GM18870 (cell line): ENCODE data around the gene ZNF618.

Experiments used
- ATAC-seq: cut with Tn5 transposase; IDR thresholded peaks from one replicate; pipeline ENCODE4 v1.9.1; 2021; ENCODE audit warnings: moderate library complexity; ENCODE audit not compliant: unreplicated experiment

ZNF618 gene

DNA sequence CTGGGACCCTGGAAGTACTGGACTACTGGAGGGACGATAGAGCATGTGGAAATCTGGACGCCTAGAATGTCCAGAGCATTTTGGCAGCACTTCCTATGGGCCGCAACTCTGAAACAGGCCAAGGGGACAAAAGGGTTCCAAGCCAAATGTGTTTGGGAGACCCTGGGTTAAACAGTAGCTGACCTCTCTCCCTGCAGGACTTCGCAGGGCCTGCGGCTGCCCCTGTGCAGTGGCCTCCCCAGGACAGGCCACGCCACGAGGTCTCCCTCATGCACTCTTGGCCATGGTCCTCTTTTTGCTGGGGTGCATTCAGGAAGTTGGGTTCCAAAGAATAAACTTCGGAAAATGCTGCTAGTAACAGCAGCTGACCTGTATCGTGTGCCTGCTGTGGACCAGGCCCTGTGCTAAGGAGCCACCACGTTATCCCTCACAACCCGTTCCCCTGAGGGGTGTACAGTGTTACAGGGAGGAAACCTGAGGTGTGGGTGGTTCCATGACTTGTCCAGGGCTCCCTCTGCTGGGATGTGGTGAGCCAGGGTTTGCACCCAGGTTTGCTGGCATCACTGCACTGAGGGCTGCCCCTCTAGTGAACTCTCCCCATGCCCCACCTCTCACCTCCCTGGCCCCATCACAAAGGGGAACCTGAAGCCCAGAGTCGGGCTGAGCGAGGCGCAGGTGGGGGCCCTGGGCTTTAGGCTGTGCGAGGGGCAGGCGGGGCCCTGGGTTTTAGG, 122.6 kb downstream of the ZNF618 start:
- ATAC-seq = no peak

DNA sequence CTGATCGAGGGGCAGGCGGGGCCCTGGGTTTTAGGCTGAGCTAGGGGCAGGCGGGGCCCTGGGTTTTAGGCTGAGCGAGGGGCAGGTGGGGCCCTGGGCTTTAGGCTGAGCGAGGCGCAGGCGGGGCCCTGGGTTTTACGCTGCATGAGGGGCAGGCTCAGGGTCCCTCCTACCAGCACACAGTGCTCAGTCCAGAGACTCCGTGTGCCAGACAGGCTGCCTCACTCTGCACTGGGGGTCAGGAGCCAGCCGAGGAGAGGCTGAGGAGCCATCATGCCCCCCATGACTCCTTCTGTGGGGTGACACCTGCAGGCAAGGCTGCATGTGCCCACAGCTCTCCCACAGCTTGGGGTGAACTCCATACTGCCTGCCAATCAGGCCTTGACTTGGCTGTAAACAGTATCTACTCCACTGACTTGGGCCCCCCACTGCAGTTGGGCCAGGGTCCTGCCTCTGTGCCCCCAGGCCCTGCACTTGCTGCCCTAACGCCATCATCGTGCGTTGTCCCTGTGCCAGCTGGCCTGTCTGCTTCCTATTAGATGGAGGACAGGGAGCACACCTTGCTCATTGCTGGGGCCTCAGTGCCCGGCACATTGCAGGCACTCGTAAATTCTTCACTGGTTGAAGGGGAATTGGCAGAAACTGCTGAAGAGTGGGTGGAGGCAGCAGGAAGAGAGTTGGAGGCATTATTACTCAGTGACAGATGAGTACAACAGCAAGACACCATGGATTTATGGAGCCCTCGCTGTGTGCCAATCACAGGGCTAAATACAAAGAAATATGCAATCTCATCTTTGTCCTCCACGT, 123.3 kb downstream of the ZNF618 start:
- ATAC-seq = no peak

DNA sequence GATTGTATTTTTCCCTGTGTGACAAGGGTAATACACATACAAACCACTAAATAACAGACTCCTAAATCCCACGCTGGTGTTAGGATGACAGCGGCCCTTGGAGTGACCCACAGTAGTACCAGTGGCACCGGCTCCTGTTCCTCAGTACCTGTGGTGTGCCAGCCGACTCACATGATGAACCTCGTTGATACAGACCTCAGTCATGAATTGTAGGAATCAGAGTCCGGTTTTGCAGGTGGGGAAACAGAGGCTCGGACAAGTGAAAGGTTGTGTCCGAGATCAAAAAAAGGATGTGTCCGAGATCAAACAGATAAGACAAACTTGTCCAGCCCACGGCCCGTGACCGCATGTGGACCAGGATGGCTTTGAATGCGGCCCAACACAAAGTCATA, 124.0 kb downstream of the ZNF618 start:
- ATAC-seq = no peak

DNA sequence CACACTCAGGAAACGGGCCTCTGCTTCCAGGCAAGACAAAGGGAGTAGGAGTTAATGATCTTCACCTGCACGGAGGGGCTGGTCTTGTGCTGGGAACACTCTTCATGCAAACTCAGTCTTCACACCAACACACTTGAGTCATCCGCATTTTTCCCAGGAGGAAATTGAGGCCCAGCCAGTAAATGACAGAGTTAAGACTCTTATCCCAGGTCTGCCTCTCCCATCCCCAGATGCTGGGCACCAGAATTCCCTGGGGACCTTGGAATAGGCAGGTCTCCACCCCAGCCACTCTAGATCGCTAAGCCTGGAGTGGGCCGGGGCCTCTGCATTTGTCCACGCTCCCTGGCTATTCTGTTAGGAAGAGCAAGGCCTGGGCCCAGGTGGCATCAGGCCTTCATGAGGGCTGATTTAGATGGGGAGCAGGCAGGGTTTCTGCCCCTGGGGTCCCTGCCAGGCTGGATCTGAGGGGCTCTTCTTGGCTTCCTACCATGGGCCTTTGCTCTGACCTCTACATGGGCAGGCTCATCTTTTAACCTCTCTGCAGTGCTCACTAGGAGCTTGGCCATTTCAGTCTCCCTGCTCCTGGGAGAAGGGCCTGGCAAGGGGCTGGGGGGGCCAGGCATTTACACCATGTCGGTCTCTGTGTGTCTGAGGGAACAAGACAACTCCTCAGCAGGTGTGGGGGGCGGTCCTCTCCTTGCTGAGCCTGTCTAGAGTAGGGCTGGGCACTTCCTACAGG, 124.7 kb downstream of the ZNF618 start:
- no peak for ATAC-seq

DNA sequence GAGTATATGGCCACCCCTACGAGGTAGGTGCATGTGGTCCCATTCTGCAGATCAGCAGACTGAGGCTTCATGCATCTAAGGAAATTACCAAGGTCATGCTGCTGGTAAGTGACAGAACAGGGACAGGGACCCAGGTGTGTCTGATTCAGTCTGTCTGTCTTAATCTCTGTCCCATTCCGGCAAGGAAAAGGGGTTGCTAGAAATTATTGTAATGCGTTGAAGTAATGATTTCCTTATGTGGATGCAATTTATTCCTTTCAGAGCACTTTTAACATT, 125.2 kb downstream of the ZNF618 start:
- ATAC-seq = no peak

DNA sequence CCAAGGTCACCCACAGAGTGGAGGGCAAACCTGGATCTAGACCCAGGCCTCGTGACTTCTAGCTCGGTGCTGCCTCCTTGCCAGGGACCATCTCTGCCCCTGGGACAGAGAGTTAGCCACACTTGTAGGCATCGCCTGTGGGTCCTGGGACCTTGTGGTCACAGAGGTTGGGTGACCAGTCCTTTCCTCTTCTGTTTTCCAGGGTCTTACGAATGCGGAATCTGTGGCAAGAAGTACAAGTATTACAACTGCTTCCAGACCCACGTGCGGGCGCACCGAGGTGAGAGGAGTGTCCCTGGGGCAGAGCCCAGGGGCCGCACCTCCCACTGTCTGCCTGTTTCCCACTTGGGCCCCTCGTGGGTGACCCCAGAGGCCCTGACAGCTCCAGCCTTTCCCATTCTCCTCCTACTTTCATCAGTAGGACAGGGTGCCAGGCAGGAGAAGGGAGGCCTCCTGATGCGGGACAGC, 125.7 kb downstream of the ZNF618 start:
- no peak for ATAC-seq

DNA sequence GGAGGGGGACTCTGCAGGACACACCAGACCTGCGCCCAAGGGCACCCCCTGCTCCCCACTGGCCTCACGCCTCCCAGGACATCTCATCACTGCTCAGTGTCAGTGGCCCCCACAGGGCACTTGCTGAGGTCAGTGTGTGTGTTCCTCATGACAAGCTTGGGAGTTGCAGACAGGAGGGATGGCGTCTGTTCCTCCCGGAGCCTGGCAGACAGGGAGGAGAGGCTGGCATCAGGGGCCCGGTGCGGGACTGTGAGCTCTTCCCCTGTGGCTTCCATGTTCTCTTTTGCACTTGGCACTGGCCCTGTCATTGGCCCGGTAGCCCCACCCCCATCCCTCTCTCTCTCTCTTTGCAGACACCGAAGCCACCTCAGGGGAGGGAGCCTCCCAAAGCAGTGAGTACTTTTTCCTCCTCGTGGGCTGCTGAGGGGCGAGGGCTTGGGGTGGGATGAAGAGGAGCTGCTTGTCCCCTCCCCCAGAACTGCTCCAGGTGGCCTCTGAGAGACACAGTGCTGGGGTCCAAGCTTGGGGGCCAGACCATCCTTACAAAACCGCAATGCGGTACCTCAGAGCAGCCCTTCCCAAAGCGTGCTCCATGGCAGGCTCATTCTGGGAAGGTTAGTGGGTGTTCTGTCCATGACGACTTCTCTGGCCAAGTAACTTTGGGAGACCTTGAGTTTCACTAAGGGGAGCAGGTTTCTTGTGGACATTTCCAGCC, 126.3 kb downstream of the ZNF618 start:
- no peak for ATAC-seq

DNA sequence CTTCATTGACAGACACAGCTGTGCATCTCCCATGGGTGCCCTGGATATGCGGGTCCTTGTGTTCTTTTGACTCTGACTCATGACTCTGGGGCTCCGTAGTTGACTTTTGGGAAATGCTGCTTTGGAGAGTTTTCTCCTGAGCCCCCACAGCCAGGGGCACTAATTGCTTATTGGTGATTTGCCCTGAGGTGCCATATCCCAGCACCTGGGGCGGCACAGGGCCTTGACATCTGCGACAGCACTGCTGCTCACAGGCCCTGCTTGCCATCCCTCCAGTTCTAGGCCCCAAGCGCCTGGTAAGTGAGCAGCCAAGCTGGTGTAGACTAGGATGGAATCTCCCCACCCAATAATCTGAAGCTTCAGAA, 126.9 kb downstream of the ZNF618 start:
- ATAC-seq = no peak

DNA sequence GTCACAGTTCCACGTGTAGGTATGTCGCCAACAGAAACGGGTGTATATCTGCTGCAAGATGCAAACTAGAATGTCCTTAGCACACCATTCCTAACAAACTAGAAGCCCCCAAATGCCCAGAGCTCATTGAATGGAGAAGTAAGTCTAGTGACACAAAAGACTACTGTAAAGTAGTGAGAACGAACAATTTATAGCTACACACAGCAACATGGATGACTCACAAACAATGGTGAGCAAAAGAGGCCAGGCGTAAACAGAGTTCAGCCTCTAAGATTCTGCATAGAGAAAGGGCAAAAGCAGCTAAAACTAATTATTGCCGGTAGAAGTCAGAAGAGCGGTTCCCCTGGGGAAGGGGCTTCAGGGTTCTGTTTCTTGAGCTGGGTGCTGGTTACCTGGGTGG, 127.2 kb downstream of the ZNF618 start:
- no peak for ATAC-seq

DNA sequence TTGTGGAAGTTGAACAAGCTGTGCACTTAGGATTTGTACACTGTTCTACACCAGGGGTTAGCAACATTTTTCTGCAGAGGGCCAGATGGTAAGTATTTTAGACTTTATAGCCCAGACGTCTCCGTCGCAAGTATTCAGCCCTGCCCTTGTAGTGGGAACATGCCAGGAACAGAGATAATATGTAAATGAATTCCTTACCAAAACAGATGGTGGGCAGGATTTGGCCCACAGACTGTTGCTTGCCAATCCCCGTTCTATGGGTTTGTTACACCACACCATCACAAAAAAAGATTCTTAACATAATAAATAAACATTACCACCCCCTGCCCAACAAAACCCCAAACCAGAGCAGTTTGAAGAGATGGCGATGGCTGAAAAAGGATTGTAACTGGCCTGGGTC, 127.6 kb downstream of the ZNF618 start:
- ATAC-seq = no peak

DNA sequence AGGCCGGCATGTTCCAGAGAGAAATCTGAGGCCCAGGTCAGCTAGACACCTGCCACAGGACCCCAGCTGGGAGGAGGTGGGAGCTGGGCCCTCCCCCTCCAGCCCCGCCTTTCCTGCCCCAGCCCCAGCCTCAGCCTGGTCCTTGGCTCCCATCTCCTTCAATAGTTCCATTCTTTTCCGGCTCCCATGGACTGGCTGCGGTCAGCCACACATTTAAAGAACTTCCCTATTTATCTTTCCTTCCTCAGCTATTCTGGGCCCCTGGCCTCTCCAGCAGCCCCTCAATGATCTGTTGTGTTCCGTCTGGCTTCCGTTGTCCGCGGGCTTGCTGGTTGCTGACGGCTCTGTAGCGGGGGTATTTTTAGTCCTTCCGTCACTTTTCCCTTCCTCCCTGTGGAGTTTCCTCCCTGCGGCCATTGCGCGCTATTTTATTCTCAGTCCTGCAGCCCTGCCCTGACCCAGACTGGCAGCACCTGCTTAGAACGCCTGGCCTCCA, 128.2 kb downstream of the ZNF618 start:
- ATAC-seq = no peak

DNA sequence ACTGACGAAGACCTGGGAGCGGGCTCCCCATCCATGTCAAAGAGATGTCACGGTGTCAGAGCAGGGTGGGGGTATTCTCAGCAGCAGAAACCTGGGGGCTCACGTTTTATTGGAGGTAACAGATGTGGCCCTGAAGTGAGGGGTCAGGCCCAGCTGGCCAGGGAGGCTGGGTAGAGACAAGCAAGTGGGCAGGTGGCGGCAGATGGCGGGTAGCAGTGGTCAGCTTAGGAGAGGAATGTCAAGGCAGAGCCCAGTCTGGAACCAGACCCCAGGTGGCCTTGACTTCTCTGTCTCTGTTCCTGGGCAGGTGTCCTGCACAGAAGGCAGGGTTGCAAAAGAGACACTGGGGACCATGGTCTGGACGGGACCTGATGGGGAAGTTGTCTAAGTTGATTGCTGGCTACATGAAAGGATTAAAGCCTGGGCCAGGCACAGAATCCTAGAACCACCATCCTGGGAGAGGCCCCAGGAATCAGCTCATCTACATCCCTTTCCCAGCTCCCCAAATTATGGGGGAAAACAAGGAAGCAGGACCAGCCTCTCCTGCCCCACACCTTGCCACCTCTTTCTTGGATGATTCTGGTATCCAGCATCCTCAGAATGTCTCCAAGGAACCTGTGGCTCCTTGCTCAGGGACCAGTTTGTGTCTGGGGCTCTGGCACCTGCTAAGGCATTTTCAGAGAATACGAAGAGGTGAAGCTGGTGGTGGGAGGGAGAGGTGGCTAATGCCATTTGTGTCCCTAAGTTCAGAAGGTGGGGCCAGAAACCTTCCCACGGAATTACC, 129.5 kb downstream of the ZNF618 start:
- ATAC-seq = no peak

DNA sequence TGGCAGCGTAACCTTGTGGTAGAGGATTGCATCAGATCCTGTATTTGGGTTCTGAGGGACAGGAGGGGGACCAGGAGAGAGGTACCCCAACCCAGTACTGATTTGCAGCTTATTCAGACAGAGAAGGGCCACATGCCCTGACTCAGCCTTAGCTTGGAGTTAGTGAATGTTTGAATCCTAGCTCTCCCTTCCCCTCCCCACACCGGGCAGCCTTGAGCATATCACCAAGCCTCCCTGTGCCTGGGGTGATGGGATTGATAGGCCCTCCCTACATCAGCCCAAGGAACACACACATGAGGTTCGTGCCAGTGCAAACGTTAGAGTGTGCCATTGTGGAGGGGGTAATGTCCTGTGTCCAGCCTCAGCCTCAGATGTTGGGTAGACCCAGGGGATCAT, 130.0 kb downstream of the ZNF618 start:
- ATAC-seq = no peak

DNA sequence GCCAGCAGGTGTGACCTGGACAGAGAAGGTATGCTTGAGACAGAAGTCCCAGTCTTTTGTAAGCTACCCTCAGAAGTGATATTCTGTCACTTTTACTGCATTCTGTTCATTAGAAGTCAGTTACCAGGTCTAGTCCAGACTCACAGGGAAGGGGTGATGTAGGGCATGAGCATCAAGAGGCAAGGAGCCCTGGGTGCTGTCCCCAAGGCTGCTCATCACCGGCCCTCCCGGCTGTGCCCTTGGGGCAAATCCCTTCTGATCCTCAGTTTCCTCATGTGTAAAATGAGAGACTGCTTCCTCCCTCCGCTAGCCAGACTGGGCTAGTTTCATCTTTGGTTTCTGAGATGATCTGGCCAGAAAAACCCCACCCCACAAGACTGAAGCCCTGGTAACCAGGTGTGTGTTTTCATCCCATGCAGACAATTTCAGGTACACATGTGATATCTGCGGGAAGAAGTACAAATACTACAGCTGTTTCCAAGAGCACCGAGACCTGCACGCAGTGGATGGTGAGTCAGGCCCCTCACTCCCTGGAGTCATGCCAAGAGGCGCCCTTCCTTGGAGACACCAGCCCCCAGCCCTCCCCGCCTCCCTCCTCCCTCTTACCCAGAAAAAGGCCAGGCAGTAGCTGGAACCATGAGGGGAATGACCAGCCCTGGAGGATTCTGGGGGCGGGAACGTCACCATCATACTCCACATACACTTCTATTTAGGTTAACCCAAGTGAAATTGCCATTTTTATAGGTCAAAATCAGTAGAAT, 131.0 kb downstream of the ZNF618 start:
- ATAC-seq = no peak

DNA sequence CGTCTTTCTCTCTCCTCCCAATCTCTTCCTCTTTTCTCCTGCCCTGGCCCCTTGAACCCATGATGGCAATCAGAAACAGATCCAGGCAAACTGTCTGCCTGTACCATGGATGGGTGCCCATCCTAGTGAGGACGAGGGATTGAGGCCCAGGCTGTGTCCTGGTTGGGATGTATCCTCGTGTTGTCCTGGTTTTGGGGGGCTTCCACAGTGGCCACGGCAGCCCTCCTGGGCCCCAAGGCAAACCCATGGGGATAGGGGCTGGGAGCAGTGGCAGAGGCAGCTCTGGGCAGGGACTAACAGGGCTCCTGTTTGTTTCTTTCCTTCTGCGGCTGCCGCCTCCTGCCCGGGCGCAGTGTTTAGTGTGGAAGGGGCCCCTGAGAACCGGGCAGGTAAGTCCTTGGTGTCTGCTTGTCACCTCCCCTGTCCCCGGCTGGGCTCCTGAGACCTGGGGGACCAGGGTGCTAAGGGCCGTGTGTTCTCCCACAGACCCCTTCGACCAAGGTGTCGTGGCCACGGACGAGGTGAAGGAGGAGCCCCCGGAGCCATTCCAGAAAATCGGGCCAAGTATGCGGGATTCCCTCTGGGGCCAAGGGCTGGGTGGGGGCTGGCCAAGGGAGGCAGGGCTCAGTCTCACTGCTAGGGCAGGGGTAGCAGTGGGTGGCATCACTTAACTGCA, 132.0 kb downstream of the ZNF618 start:
- ATAC-seq = no peak

DNA sequence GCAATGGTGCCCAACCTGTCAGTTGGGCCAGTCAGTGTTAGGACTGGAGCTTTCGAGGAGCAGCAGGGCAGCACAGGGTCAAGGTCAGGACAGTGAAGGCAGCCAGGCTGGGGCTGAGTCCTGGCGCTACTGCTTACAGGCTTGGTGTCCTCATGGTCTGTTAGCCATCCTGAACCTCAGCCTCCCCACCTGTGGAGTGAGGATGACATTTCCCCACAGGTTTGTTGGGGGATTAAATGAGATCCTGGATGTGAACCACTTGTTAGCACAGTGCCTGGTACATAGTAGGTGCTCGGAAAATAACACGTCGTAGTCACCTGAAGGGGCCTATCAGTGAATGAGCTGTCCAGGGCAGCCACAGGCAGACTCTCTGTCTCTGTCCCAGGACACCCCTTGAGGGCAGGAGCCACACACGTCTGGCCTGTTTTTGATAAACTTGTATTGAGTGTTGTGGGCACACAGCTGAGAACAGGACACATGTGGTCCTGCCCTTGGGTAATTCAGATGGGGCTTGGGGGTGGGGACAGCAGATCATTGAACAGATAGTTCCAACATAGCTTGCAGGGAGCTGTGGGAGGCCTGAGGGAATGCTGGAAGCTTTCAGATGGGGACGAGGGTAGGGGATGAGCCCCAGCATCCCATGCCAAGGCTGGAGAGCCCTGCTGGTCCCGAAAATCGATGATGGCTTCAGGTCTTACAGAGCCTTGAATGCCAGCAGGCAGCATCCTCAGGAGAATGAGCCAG, 132.7 kb downstream of the ZNF618 start:
- ATAC-seq = no peak

DNA sequence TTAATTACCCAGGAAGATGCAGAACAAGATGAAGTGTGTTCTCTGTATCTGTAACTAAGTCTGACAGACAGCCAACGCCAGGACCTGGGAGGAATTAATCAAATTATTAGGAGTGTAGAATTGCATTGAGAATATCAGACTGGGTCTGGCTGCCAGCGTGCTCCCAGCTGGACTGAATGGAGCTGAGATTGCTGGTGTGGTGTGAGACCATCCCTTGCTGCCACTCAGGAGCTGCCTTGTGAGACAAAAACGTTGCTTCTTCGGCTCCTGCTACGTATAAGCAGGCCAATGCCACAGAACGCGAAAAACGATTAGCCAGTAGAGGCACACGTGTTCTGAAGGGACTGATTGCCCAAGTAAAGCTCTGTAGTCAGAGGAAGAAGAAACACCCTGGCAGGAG, 135.2 kb downstream of the ZNF618 start:
- ATAC-seq = no peak

DNA sequence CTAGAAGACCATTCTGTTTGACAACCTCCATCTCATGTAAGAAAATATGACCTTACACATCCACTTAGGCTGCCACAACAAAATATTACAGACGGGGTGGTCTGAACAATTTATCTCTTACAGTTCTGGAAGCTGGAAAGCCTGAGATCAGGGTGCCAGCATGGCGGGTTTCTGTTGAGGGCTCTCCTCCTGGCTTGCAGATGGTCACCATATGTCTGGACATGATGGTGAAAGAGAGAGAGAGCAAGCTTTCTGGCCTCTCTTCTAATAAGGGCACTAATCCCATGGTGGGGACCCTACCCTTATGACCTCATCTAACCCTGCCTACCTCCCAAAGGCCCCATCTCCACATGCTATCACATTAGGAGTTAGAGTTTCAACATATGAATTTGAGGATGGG, 136.0 kb downstream of the ZNF618 start:
- no peak for ATAC-seq
